HEK293 (cell line): ENCODE data around the gene LAMTOR1.
"Not testable (repeated sequence)": the region's sequence is repeated elsewhere in the genome, so short reads cannot be mapped to it uniquely, and the experiment has no call there.

Experiments used
- BCL11A ChIP-seq: fragments of 450-650 bp; formaldehyde crosslinking; IDR thresholded peaks from 2 replicates; pipeline ENCODE4 v1.5.1; 2016; ENCODE audit warnings: low read depth, missing biosample characterization, missing genetic modification characterization
- PATZ1 ChIP-seq: fragments of 450-650 bp; formaldehyde crosslinking; IDR thresholded peaks from 2 replicates; pipeline ENCODE4 v1.5.1; 2016; ENCODE audit warnings: missing biosample characterization, missing genetic modification characterization
- ZNF76 ChIP-seq: fragments of 450-650 bp; formaldehyde crosslinking; IDR thresholded peaks from 2 replicates; pipeline ENCODE4; 2016; ENCODE audit warnings: low read depth, missing biosample characterization, missing genetic modification characterization, borderline replicate concordance
- TF ChIP-seq, protein P1 (sequence below): fragments of 450-650 bp; formaldehyde crosslinking; IDR thresholded peaks from 2 replicates; pipeline ENCODE4 v1.5.1; 2016; ENCODE audit warnings: missing biosample characterization, missing genetic modification characterization

- TF ChIP-seq, protein P1, sequence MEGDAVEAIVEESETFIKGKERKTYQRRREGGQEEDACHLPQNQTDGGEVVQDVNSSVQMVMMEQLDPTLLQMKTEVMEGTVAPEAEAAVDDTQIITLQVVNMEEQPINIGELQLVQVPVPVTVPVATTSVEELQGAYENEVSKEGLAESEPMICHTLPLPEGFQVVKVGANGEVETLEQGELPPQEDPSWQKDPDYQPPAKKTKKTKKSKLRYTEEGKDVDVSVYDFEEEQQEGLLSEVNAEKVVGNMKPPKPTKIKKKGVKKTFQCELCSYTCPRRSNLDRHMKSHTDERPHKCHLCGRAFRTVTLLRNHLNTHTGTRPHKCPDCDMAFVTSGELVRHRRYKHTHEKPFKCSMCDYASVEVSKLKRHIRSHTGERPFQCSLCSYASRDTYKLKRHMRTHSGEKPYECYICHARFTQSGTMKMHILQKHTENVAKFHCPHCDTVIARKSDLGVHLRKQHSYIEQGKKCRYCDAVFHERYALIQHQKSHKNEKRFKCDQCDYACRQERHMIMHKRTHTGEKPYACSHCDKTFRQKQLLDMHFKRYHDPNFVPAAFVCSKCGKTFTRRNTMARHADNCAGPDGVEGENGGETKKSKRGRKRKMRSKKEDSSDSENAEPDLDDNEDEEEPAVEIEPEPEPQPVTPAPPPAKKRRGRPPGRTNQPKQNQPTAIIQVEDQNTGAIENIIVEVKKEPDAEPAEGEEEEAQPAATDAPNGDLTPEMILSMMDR = not testable (repeated sequence)
- TF ChIP-seq ZNF76, PATZ1, BCL11A (tag by site-specific recombination): not testable (repeated sequence)
Observed at GRCh38 chr11:72142543-72142942, 39.4 kb upstream of the LAMTOR1 start.
